Loucy (cell line): ENCODE measurements around the gene DYNC1H1.

Source experiments
- CTCF ChIP-seq: fragments of 200-600 bp; sonication (generic); conservative IDR thresholded peaks from 2 replicates; pipeline ENCODE4 v1.5.1; 2014; ENCODE audit warnings: mild to moderate bottlenecking, antibody characterized with exemption, low read length
- EZH2phosphoT487 ChIP-seq: fragments of 200-600 bp; IDR thresholded peaks from 2 replicates; pipeline ENCODE4 v1.6.1; 2018; ENCODE audit warnings: antibody characterized with exemption, mild to moderate bottlenecking, moderate library complexity, borderline replicate concordance

GRCh38 chr14:102085948-102086708, 121.8 kb downstream of the DYNC1H1 start:
- TF ChIP-seq CTCF = no peak
- TF ChIP-seq EZH2phosphoT487 = no peak
